ENCODE measurements around the gene ARHGEF38. TPM values are rescaled to one million over a fixed set of nuclear protein-coding genes. Genes with fewer than 3 reads are reported as not detected.

The ARHGEF38 gene
- total RNA-seq, 1 experiment from 2014 or later, result 0.15 TPM

DNA sequence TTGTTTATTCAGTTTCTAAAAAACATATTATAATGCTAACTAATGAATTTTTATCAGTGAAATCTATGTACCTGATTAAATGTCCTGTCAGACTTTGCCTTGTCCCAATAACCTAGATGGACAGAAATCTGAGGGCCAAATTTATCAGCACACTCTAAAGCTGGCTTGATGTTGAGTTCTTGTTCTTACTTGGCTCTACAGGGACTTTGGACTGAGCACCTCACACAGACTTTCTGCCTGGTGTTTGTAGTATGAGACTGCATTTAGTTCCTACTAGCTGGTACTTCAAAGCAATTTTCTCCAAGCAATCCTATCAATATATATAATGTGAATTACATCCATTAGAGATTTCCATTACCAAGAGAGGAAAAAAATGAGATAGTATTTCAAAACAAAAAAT, 118.3 kb downstream of the ARHGEF38 start:
- Histone ChIP-seq H3K36me3 (ENCODE audit: low read depth) (no peaks in the 10 kb centered on the region), H3K4me1 (replicated peaks; ENCODE audit: insufficient read depth) (no peaks in the 10 kb centered on the region), H3K27ac (no peak overlapping the region), H3F3A (ENCODE audit: insufficient read depth, low read depth) (no peaks in the 10 kb centered on the region), H3K4me3 (no peak overlapping the region), H3K9me3 (ENCODE audit: insufficient read depth, low read depth) (no peaks in the 10 kb centered on the region), H2AFZ (no peak overlapping the region), H3K79me2 (ENCODE audit: low read depth) (no peaks in the 10 kb centered on the region), H3K4me2 (no peak overlapping the region), H4K20me1 (ENCODE audit: insufficient read depth) (no peaks in the 10 kb centered on the region), H3K27me3 (ENCODE audit: insufficient read depth, low read depth) (no peaks in the 10 kb centered on the region), H3K9me2 (ENCODE audit: insufficient read depth) (no peaks in the 10 kb centered on the region)
- no peak for DNase-seq
- intact Hi-C loops (cut with micrococcal nuclease; ENCODE audit: unreplicated experiment), result no loop called here
- CTCF ChIA-PET, result no interaction called here
- TF ChIP-seq, protein P1, sequence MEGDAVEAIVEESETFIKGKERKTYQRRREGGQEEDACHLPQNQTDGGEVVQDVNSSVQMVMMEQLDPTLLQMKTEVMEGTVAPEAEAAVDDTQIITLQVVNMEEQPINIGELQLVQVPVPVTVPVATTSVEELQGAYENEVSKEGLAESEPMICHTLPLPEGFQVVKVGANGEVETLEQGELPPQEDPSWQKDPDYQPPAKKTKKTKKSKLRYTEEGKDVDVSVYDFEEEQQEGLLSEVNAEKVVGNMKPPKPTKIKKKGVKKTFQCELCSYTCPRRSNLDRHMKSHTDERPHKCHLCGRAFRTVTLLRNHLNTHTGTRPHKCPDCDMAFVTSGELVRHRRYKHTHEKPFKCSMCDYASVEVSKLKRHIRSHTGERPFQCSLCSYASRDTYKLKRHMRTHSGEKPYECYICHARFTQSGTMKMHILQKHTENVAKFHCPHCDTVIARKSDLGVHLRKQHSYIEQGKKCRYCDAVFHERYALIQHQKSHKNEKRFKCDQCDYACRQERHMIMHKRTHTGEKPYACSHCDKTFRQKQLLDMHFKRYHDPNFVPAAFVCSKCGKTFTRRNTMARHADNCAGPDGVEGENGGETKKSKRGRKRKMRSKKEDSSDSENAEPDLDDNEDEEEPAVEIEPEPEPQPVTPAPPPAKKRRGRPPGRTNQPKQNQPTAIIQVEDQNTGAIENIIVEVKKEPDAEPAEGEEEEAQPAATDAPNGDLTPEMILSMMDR (conservative IDR thresholded peaks at IDR 0.05), result no peak
- no peak for TF ChIP-seq EZH2 (IDR thresholded peaks at IDR 0.05; ENCODE audit: low read depth)
- POLR2A ChIA-PET (ENCODE audit: unreplicated experiment), result no interaction called here
- BruUV-seq (replicated peaks), result no TSS peak

GRCh38 chr4:105671301-105671700, 118.9 kb downstream of the ARHGEF38 start:
- intact Hi-C loops (cut with micrococcal nuclease; ENCODE audit: unreplicated experiment), result no loop called here

GRCh38 chr4:105674011-105674410, 121.6 kb downstream of the ARHGEF38 start:
- Histone ChIP-seq H2AFZ (no peak overlapping the region), H3F3A (ENCODE audit: insufficient read depth, low read depth) (no peaks in the 10 kb centered on the region), H3K27me3 (ENCODE audit: insufficient read depth, low read depth) (no peaks in the 10 kb centered on the region), H4K20me1 (ENCODE audit: insufficient read depth) (no peaks in the 10 kb centered on the region), H3K4me1 (replicated peaks; ENCODE audit: insufficient read depth) (0 out of 2 replicates have a peak, but pooled peaks cover 3% of the 10 kb centered on the region), H3K36me3 (ENCODE audit: low read depth) (no peaks in the 10 kb centered on the region), H3K79me2 (ENCODE audit: low read depth) (no peaks in the 10 kb centered on the region), H3K9me2 (ENCODE audit: insufficient read depth) (no peaks in the 10 kb centered on the region), H3K27ac (no peak overlapping the region), H3K4me3 (no peak overlapping the region), H3K9me3 (ENCODE audit: insufficient read depth, low read depth) (no peaks in the 10 kb centered on the region), H3K4me2 (no peak overlapping the region)
- no peak for DNase-seq
- no TSS peak for BruUV-seq (replicated peaks)
- ChIA-PET POLR2A (ENCODE audit: unreplicated experiment) (no interaction called here), CTCF (no interaction called here)
- intact Hi-C loops (cut with micrococcal nuclease; ENCODE audit: unreplicated experiment), result no loop called here
- TF ChIP-seq, protein P1 (conservative IDR thresholded peaks at IDR 0.05), result no peak
- no peak for TF ChIP-seq EZH2 (IDR thresholded peaks at IDR 0.05; ENCODE audit: low read depth)

More at GRCh38 chr4:105671301-105671700, 118.9 kb downstream of the ARHGEF38 start:
- Histone ChIP-seq H3K4me2 (no peak overlapping the region), H3K9me2 (ENCODE audit: insufficient read depth) (no peaks in the 10 kb centered on the region), H4K20me1 (ENCODE audit: insufficient read depth) (no peaks in the 10 kb centered on the region), H3K4me3 (no peak overlapping the region), H3F3A (ENCODE audit: insufficient read depth, low read depth) (no peaks in the 10 kb centered on the region), H3K4me1 (replicated peaks; ENCODE audit: insufficient read depth) (no peaks in the 10 kb centered on the region), H2AFZ (no peak overlapping the region), H3K9me3 (ENCODE audit: insufficient read depth, low read depth) (no peaks in the 10 kb centered on the region), H3K27ac (no peak overlapping the region), H3K27me3 (ENCODE audit: insufficient read depth, low read depth) (no peaks in the 10 kb centered on the region), H3K36me3 (ENCODE audit: low read depth) (no peaks in the 10 kb centered on the region), H3K79me2 (ENCODE audit: low read depth) (no peaks in the 10 kb centered on the region)
- no TSS peak for BruUV-seq (replicated peaks)
- DNase-seq, result no peak
- ChIA-PET POLR2A (ENCODE audit: unreplicated experiment) (no interaction called here), CTCF (no interaction called here)
- no peak for TF ChIP-seq EZH2 (IDR thresholded peaks at IDR 0.05; ENCODE audit: low read depth)
- TF ChIP-seq, protein P1 (conservative IDR thresholded peaks at IDR 0.05), result no peak
